Smooth muscle cell (in vitro differentiated cells): ENCODE measurements around the gene HNRNPM. TPM values are rescaled to one million over a fixed set of nuclear protein-coding genes. Genes with fewer than 3 reads are reported as not detected.

Experiments used
- DNase-seq: peaks from one replicate; lab custom pipeline; 2025; ENCODE audit not compliant: unreplicated experiment; lab: John Stamatoyannopoulos, UW
- H2AFZ ChIP-seq: fragments of 200-600 bp; sonication (generic); 2 replicates; pipeline ENCODE4 v1.6.0; 2016; ENCODE audit warnings: antibody characterized with exemption, low read depth, mild to moderate bottlenecking
- H3F3A ChIP-seq: fragments of 200-600 bp; sonication (generic); 2 replicates; pipeline ENCODE4 v1.6.0; 2017; ENCODE audit warnings: antibody characterized with exemption, low read depth
- H3K27ac ChIP-seq: fragments of 200-600 bp; sonication (generic); 2 replicates; pipeline ENCODE4 v1.5.1; 2016; ENCODE audit warnings: low read depth, mild to moderate bottlenecking
- H3K27me3 ChIP-seq: fragments of 200-600 bp; sonication (generic); 2 replicates; pipeline ENCODE4 v1.6.1; 2016; ENCODE audit warnings: low read depth, mild to moderate bottlenecking
- H3K36me3 ChIP-seq: fragments of 200-600 bp; sonication (generic); 2 replicates; pipeline ENCODE4 v1.5.1; 2016; ENCODE audit warnings: low read depth
- H3K4me1 ChIP-seq: fragments of 200-600 bp; sonication (generic); 2 replicates; pipeline ENCODE4 v1.5.1; 2016; ENCODE audit warnings: low read depth
- H3K4me2 ChIP-seq: fragments of 200-600 bp; sonication (generic); 2 replicates; pipeline ENCODE4 v1.6.0; 2016; ENCODE audit warnings: mild to moderate bottlenecking
- H3K4me3 ChIP-seq: fragments of 200-600 bp; sonication (generic); 2 replicates; pipeline ENCODE4 v1.5.1; 2016; ENCODE audit warnings: mild to moderate bottlenecking
- H3K79me2 ChIP-seq: fragments of 200-600 bp; sonication (generic); 2 replicates; pipeline ENCODE4 v1.6.0; 2016; ENCODE audit warnings: low read depth, mild to moderate bottlenecking
- H3K9ac ChIP-seq: fragments of 200-600 bp; sonication (generic); 2 replicates; pipeline ENCODE4 v1.6.0; 2016; ENCODE audit warnings: low read depth
- H3K9me3 ChIP-seq: fragments of 200-600 bp; sonication (generic); replicated peaks from 2 replicates; pipeline ENCODE4 v1.5.1; 2016; ENCODE audit warnings: low read depth
- H4K20me1 ChIP-seq: fragments of 200-600 bp; sonication (generic); 2 replicates; pipeline ENCODE4 v1.6.0; 2016; ENCODE audit warnings: low read depth
- CTCF ChIP-seq: fragments of 200-600 bp; sonication (generic); IDR thresholded peaks from 2 replicates; pipeline ENCODE4 v1.5.1; 2017; ENCODE audit warnings: borderline replicate concordance, mild to moderate bottlenecking, antibody characterized with exemption; ENCODE audit not compliant: insufficient read depth, poor library complexity, severe bottlenecking
- WGBS: methylation state at CpG from one replicate; pipeline ENCODE4 v1.1.7; 2016; ENCODE audit warnings: low lambda C conversion rate; 5-methylcytosine and 5-hydroxymethylcytosine counted together
- polyA plus RNA-seq: library from polyadenylated mRNA; unstranded; fragments of >200 nt; fragmentation: Nextera tagmentation; extraction: Ambion mirVana; gene quantifications from 2 replicates; pipeline ENCODE4 v1.2.1, GENCODE V29; 2016
- total RNA-seq: library from RNA; depleted of rRNA; stranded (reverse); fragments of >200 nt; gene quantifications from 2 replicates; pipeline ENCODE4 v1.2.3, GENCODE V29; 2014

HNRNPM gene
- total and polyA plus RNA-seq, 2 experiments from 2014 or later = 44.3 to 143 TPM

- peaks cover 15% of the 10 kb centered on the region for H3K36me3 ChIP-seq
- no peaks in the 10 kb centered on the region for H3K4me1 ChIP-seq
- no peak for TF ChIP-seq CTCF
- peaks cover 7% of the 10 kb centered on the region for H3F3A ChIP-seq
- no peak overlapping the region for H3K27ac ChIP-seq
- H2AFZ ChIP-seq = no peak overlapping the region
- no peak overlapping the region for H3K4me2 ChIP-seq
- DNase-seq = no peak
- no peak overlapping the region for H3K9ac ChIP-seq
- WGBS = 91% methylated on average over 4 of the region's 4 CpGs
- peaks cover 100% of the 10 kb centered on the region for H4K20me1 ChIP-seq
- H3K4me3 ChIP-seq = no peak overlapping the region
- H3K9me3 ChIP-seq = no peaks in the 10 kb centered on the region
- peaks cover 90% of the 10 kb centered on the region for H3K79me2 ChIP-seq
- H3K27me3 ChIP-seq = no peaks in the 10 kb centered on the region
These were observed 33.1 kb downstream of the HNRNPM start for GRCh38 chr19:8477889-8478288.

GRCh38 chr19:8478598-8478997 is 33.8 kb downstream of the HNRNPM start:
- Histone ChIP-seq H3K4me3 (no peak overlapping the region), H3K9ac (no peak overlapping the region), H4K20me1 (peaks cover 100% of the 10 kb centered on the region), H3K79me2 (peaks cover 87% of the 10 kb centered on the region), H3K27ac (no peak overlapping the region), H2AFZ (no peak overlapping the region), H3K36me3 (peaks cover 12% of the 10 kb centered on the region), H3K4me2 (no peak overlapping the region), H3K9me3 (no peaks in the 10 kb centered on the region), H3F3A (peaks cover 7% of the 10 kb centered on the region), H3K4me1 (no peaks in the 10 kb centered on the region), H3K27me3 (no peaks in the 10 kb centered on the region)
- TF ChIP-seq CTCF = no peak
- 80% methylated on average over 3 of the region's 3 CpGs for WGBS
- no peak for DNase-seq

GRCh38 chr19:8481201-8481600 is 36.4 kb downstream of the HNRNPM start:
- H3K4me1 ChIP-seq = no peaks in the 10 kb centered on the region
- H3K36me3 ChIP-seq = no peaks in the 10 kb centered on the region
- H3K27ac ChIP-seq = no peak overlapping the region
- peaks cover 100% of the 10 kb centered on the region for H4K20me1 ChIP-seq
- H3K9ac ChIP-seq = no peak overlapping the region
- no peaks in the 10 kb centered on the region for H3K27me3 ChIP-seq
- peaks cover 7% of the 10 kb centered on the region for H3F3A ChIP-seq
- H3K79me2 ChIP-seq = peaks cover 70% of the 10 kb centered on the region
- no peak overlapping the region for H3K4me2 ChIP-seq
- H3K4me3 ChIP-seq = no peak overlapping the region
- no peak for TF ChIP-seq CTCF
- H2AFZ ChIP-seq = no peak overlapping the region
- DNase-seq = no peak
- H3K9me3 ChIP-seq = no peaks in the 10 kb centered on the region
- 90% methylated on average over 11 of the region's 11 CpGs for WGBS

DNA sequence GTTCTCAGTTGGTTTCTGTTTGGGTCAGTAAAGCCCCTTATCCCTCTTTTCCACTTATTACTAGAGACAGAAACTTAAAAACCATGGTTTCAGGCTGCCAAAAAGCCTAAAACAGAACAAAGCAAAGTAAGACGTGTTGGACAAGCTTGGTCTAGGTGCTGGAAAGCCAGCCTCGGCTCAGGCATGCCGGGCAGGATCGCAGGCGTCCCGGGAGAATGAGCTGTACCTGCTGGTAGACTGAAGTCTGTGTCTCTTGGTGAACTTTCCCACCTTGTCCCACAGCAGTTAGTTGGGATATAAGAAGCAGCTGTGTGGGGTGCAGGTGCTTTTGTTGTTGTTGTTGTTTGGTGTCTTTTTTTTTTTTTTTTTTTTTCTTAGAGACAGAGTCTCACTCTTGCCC is 36.8 kb downstream of the HNRNPM start:
- Histone ChIP-seq H3K4me2 (no peak overlapping the region), H3K4me1 (no peaks in the 10 kb centered on the region), H4K20me1 (peaks cover 100% of the 10 kb centered on the region), H3K36me3 (no peaks in the 10 kb centered on the region), H3F3A (peaks cover 7% of the 10 kb centered on the region), H3K27ac (no peak overlapping the region), H3K9me3 (no peaks in the 10 kb centered on the region), H3K79me2 (peaks cover 66% of the 10 kb centered on the region), H3K27me3 (no peaks in the 10 kb centered on the region), H3K9ac (no peak overlapping the region), H2AFZ (no peak overlapping the region), H3K4me3 (no peak overlapping the region)
- no peak for DNase-seq
- TF ChIP-seq CTCF = no peak
- WGBS = 94% methylated on average over 6 of the region's 6 CpGs
